Naive thymus-derived CD8-positive, alpha-beta T cell (primary cell): ENCODE results near the gene CCNT2. TPM values are rescaled to one million over a fixed set of nuclear protein-coding genes. Genes with fewer than 3 reads are reported as not detected.
A peak's percentile ranks its signal among the peaks of the same experiment; 100 is the strongest.
"Not testable (repeated sequence)": the region's sequence is repeated elsewhere in the genome, so short reads cannot be mapped to it uniquely, and the experiment has no call there.

ENCODE experiments used
- ATAC-seq, 2 donors: fragments of 150-1000 bp; cut with Tn5 transposase in 1 of 2; sonication (Bioruptor Pico), chemical (Tn5 transposase) in 1 of 2; 1 replicate in 1 of 2; 2 replicates in 1 of 2; pipeline ENCODE4 v1.10.0; 2021; ENCODE audit warnings: mild to moderate bottlenecking in 2 of 2, moderate library complexity in 2 of 2
- POLR2A ChIA-PET: fragments of 350-600 bp; sonication (Branson Sonifier 250); formaldehyde crosslinking; loops from one replicate; lab custom pipeline; 2021; ENCODE audit warnings: antibody characterized with exemption; lab: Charles Lee
- DNase-seq, 10 donors: peaks; one replicate each; pipeline versions ENCODE4 v3.0.0 to v3.0.0-alpha.2; 2020 to 2022
- H3K27ac Mint-ChIP-seq, 10 donors: one replicate each; pipeline ENCODE4 v1.8.0; 2020 to 2022; ENCODE audit warnings: mild to moderate bottlenecking in 10 of 10, mixed read lengths in 10 of 10, moderate library complexity in 4 of 10, inconsistent platforms in 1 of 10
- H3K27me3 Mint-ChIP-seq, 5 donors: one replicate each; pipeline ENCODE4 v1.8.0; 2021 to 2022; ENCODE audit warnings: mixed read lengths in 5 of 5
- H3K36me3 Mint-ChIP-seq, 3 donors: one replicate each; pipeline ENCODE4 v1.8.0; 2020 to 2022; ENCODE audit warnings: mixed read lengths in 3 of 3, mild to moderate bottlenecking in 2 of 3, inconsistent platforms in 1 of 3
- H3K4me1 Mint-ChIP-seq, 4 donors: one replicate each; pipeline ENCODE4 v1.8.0; 2021 to 2022; ENCODE audit warnings: mixed read lengths in 4 of 4
- H3K4me3 Mint-ChIP-seq, 10 donors: one replicate each; pipeline ENCODE4 v1.8.0; 2020 to 2022; ENCODE audit warnings: mild to moderate bottlenecking in 10 of 10, mixed read lengths in 10 of 10, moderate library complexity in 6 of 10, inconsistent platforms in 1 of 10
- H3K9me3 Mint-ChIP-seq, 9 donors: one replicate each; pipeline ENCODE4 v1.8.0; 2020 to 2022; ENCODE audit warnings: mixed read lengths in 9 of 9, mild to moderate bottlenecking in 3 of 9, inconsistent platforms in 1 of 9, moderate library complexity in 1 of 9
- polyA plus RNA-seq, 3 donors: library from polyadenylated mRNA; unstranded; fragments of 300-500 nt; fragmentation: Illumina TruSeq; gene quantifications; one replicate each; pipeline ENCODE4 v1.2.3, GENCODE V29; 2021
- total RNA-seq, 8 experiments: library from RNA in 2 of 8; stranded (reverse) in 2 of 8; gene quantifications; one replicate each; pipeline ENCODE4 v1.2.3 and lab custom pipeline; 2021 to 2026

CCNT2 gene
- total and polyA plus RNA-seq, 5 experiments from 2014 or later: 17.5 to 80.1 (median 21.9) TPM

GRCh38 chr2:134952608-134953007 lies 34.0 kb downstream of the CCNT2 start:
- no peaks in the 10 kb centered on the region for H3K27me3 Mint-ChIP-seq
- H3K4me1 Mint-ChIP-seq: peaks cover 10 to 26% (median 22%) of the 10 kb centered on the region in 4 donors
- no peak overlapping the region for H3K4me3 Mint-ChIP-seq
- no peaks in the 10 kb centered on the region for H3K9me3 Mint-ChIP-seq
- POLR2A ChIA-PET: no interaction called here
- no peak overlapping the region for H3K27ac Mint-ChIP-seq
- DNase-seq: no peak
- ATAC-seq: no peak
- H3K36me3 Mint-ChIP-seq: peaks cover 0 to 88% (median 13%) of the 10 kb centered on the region in 3 donors

- Mint-ChIP-seq H3K9me3 (no peaks in the 10 kb centered on the region), H3K4me3 (no peak overlapping the region), H3K27me3 (no peaks in the 10 kb centered on the region), H3K36me3 (peaks cover 0 to 86% (median 22%) of the 10 kb centered on the region in 3 donors), H3K27ac (peak overlapping the region in 2 of 10 donors; percentile 29 to 59), H3K4me1 (peaks cover 8 to 18% (median 15%) of the 10 kb centered on the region in 4 donors)
- DNase-seq: no peak
- ATAC-seq: no peak
- POLR2A ChIA-PET: no interaction called here
These were observed 35.4 kb downstream of the CCNT2 start for GRCh38 chr2:134954065-134954464.

DNA sequence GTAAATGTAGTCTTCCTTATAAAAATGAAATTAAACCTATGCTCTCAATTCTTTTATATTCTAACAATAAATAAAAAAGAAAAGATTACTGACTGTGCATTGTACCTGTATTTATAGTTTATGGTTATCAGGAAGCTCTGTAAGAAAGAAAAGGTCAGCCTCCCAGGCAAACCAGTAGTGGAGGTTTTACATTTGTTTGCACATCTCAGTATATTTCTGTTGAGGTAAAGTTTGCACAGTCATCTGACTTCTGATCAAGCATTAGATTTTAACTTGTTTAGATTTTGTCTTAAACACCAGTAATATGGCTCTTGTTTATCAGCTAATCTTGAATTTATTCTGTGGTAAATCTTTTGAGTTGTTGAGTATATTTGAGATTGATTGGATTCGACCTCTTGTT lies 37.1 kb downstream of the CCNT2 start:
- no peak for ATAC-seq
- Mint-ChIP-seq H3K27ac (no peak overlapping the region), H3K9me3 (no peaks in the 10 kb centered on the region), H3K4me1 (peaks cover 0 to 6% (median 2%) of the 10 kb centered on the region in 4 donors), H3K27me3 (no peaks in the 10 kb centered on the region), H3K4me3 (no peak overlapping the region), H3K36me3 (peaks cover 0 to 78% (median 19%) of the 10 kb centered on the region in 3 donors)
- no peak for DNase-seq
- POLR2A ChIA-PET: interaction anchor here (0.5 kb wide), 1 partner anchor 593 kb away, joined by 4 read pairs; no protein-coding TSS in a partner anchor

DNA sequence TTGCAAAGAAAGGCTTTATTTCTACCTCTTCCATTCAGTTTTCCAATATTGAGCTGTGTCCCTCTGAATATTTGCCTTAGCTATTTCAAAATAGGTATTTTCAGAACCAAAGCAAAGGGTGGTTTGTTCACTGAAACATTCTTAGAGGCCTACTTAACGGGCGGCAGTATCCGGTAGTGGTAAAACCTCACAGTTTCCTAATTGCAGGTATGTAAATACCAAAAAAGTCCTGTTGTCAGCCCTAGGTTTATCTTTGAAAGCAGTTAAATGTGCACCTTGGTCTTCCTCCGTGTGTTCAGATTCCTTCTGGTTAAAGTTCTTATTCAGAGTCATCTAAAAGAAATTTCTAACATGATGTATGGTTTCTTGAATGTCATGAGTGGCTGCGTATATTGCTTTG lies 38.9 kb downstream of the CCNT2 start:
- Mint-ChIP-seq H3K4me1 (peaks cover 0 to 5% (median 2%) of the 10 kb centered on the region in 4 donors), H3K4me3 (no peak overlapping the region), H3K27me3 (no peaks in the 10 kb centered on the region), H3K36me3 (peaks cover 0 to 61% (median 14%) of the 10 kb centered on the region in 3 donors), H3K9me3 (no peaks in the 10 kb centered on the region), H3K27ac (peak overlapping the region in 1 of 10 donors; percentile 66)
- ATAC-seq (no peak), DNase-seq (no peak)
- POLR2A ChIA-PET: no interaction called here

DNA sequence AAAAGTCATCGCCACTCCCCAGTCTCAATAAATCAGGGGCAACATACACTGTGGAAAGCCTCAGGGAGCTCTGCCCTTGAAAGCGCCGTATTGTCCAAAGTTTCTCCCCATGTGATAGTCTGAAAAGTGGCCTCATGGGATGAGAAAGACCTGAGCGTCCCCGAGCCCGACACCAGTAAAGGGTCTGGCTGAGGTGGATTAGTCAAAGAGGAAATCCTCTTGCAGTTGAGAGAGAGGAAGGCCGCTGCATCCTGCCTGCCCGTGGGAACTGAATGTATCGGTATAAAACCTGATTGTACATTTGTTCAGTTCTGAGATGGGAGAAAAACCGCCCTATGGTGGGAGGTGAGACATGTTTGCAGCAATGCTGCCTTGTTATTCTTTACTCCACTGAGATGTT lies 48.5 kb downstream of the CCNT2 start:
- H3K4me1 Mint-ChIP-seq, H3K27ac Mint-ChIP-seq, H3K4me3 Mint-ChIP-seq, ATAC-seq, DNase-seq, POLR2A ChIA-PET, H3K27me3 Mint-ChIP-seq: not testable (repeated sequence)
- Mint-ChIP-seq H3K36me3 (peaks cover 0 to 13% (median 0%) of the 10 kb centered on the region in 3 donors), H3K9me3 (peaks cover 0 to 26% (median 4%) of the 10 kb centered on the region in 9 donors)

DNA sequence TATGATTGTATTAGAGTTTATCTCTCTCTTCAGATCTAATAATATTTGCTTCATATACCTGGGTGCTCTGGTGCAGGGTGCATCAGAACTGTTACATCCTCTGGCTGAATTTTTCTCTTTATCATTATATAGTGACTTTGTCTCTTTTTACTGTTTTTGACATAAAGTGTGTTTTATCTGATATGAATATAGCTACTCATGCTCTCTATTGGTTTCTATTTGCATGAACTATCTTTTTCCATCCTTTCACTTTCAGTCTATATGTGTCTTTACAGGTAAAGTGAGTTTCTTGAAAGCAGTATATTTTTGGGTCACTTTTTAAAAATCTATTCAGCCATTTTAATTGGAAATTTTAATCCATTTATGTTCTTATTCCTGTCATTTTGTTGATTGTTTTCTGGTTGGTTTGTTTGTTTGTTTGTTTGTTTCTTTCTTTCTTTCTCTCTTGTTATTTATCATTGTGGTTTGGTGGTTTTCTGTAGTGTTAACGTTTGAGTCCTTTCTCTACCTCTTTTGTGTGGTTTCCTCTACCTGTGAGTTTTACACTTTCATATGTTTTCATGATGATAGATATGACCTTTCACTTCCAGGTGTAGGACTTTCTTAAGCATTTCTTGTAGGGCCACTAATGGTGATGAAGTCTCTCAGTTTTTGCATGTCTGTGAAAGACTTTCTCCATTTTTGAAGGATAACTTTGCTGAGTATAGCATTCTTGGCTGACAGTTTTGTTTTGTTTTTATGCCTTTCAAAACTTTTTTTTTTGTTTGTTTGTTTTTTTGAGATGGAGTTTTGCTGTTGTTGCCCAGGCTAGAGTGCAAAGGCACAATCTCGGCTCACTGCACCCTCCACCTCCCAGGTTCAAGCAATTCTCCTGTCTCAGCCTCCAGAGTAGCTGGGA lies 54.9 kb downstream of the CCNT2 start:
- POLR2A ChIA-PET: no interaction called here
- H3K9me3 Mint-ChIP-seq: peaks cover 19 to 53% (median 27%) of the 10 kb centered on the region in 9 donors
- no peak for ATAC-seq

DNA sequence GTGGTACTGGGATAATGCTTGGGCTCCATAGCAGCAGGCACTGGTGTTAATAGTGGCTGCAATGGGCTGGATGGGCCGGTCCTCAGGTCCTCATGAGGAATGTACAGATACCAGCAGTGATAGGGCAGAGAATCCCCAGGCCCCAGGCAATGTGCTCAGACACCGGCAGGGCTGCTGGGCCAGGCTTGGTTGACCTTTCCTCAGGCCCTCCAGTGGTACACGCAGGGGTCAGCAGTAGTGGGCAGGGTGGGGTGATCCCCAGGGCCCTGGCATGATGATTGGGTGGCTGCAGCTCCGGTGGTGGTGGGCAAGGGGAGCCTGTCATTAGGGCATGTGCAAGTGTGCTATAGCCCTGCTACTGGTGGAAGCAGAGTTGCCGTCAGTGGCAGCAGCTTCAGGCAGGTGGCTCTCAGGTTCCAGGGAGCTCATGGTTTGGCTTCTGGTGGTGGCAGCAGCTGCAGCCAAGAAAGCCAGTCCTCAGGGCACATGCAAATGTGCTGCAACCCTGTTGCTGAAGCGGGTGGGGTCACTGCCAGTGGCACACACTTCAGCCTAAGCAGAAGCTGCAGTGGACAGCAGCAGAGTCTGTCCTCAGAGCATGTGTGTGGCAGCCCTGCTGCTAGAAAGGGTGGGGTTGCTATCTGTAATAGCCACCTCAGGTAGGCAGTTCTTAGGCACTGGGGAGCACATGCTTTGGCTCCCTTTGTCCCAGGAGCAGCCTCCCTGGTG lies 56.8 kb downstream of the CCNT2 start:
- peaks cover 2 to 30% (median 18%) of the 10 kb centered on the region in 3 donors for H3K36me3 Mint-ChIP-seq
- DNase-seq (no peak), ATAC-seq (no peak)
- no peak overlapping the region for H3K27ac Mint-ChIP-seq
- H3K4me3 Mint-ChIP-seq: no peak overlapping the region
- POLR2A ChIA-PET: no interaction called here
- H3K4me1 Mint-ChIP-seq: no peaks in the 10 kb centered on the region
- H3K9me3 Mint-ChIP-seq: peaks cover 15 to 39% (median 27%) of the 10 kb centered on the region in 9 donors
- H3K27me3 Mint-ChIP-seq: peaks cover 0 to 9% (median 2%) of the 10 kb centered on the region in 5 donors

More for the DNA sequence above, 54.9 kb downstream of the CCNT2 start:
- no peak overlapping the region for H3K4me3 Mint-ChIP-seq
- peaks cover 0 to 4% (median 0%) of the 10 kb centered on the region in 4 donors for H3K4me1 Mint-ChIP-seq
- DNase-seq: no peak
- H3K27ac Mint-ChIP-seq: no peak overlapping the region
- peaks cover 2 to 34% (median 18%) of the 10 kb centered on the region in 3 donors for H3K36me3 Mint-ChIP-seq
- peaks cover 0 to 9% (median 2%) of the 10 kb centered on the region in 5 donors for H3K27me3 Mint-ChIP-seq

GRCh38 chr2:134976074-134976702 lies 57.6 kb downstream of the CCNT2 start:
- POLR2A ChIA-PET: no interaction called here
- H3K4me1 Mint-ChIP-seq: no peaks in the 10 kb centered on the region
- H3K27me3 Mint-ChIP-seq: peaks cover 0 to 9% (median 2%) of the 10 kb centered on the region in 5 donors

DNA sequence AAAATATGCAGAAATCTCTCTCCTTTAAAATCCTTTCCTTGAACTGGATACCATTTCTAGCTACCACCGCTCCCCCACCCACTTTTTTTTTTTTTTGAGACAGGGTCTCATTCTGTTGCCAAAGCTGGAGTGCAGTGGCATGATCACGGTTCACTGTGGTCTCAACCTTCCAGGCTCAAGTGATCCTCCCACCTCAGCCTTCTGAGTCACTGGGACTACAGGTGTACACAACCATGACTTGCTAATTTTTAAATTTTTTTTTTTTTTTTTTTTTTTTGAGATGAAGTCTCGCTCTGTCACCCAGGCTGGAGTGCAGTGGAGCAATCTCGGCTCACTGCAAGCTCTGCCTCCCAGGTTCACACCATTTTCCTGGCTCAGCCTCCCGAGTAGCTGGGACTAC lies 58.5 kb downstream of the CCNT2 start:
- H3K4me1 Mint-ChIP-seq: not testable (repeated sequence)

More at GRCh38 chr2:134976074-134976702, 57.6 kb downstream of the CCNT2 start:
- DNase-seq (no peak), ATAC-seq (no peak)
- Mint-ChIP-seq H3K27ac (no peak overlapping the region), H3K36me3 (peaks cover 2 to 25% (median 18%) of the 10 kb centered on the region in 3 donors), H3K4me3 (no peak overlapping the region), H3K9me3 (peaks cover 15 to 32% (median 24%) of the 10 kb centered on the region in 9 donors)

GRCh38 chr2:134979221-134979620 lies 60.6 kb downstream of the CCNT2 start:
- peaks cover 6 to 18% (median 15%) of the 10 kb centered on the region in 9 donors for H3K9me3 Mint-ChIP-seq
- no peak overlapping the region for H3K4me3 Mint-ChIP-seq
- POLR2A ChIA-PET: interaction anchor here (0.6 kb wide), 1 partner anchor 414 kb away, joined by 3 read pairs; no protein-coding TSS in a partner anchor
- H3K27ac Mint-ChIP-seq: no peak overlapping the region
- DNase-seq (no peak), ATAC-seq (no peak)
- H3K36me3 Mint-ChIP-seq: peaks cover 2 to 11% (median 11%) of the 10 kb centered on the region in 3 donors
- no peaks in the 10 kb centered on the region for H3K4me1 Mint-ChIP-seq
- peaks cover 0 to 6% (median 2%) of the 10 kb centered on the region in 5 donors for H3K27me3 Mint-ChIP-seq

More for the DNA sequence above, 58.5 kb downstream of the CCNT2 start:
- H3K27me3 Mint-ChIP-seq, H3K4me3 Mint-ChIP-seq, DNase-seq, ATAC-seq, POLR2A ChIA-PET, H3K27ac Mint-ChIP-seq: not testable (repeated sequence)
- Mint-ChIP-seq H3K36me3 (peaks cover 2 to 21% (median 18%) of the 10 kb centered on the region in 3 donors), H3K9me3 (peaks cover 15 to 27% (median 23%) of the 10 kb centered on the region in 9 donors)

DNA sequence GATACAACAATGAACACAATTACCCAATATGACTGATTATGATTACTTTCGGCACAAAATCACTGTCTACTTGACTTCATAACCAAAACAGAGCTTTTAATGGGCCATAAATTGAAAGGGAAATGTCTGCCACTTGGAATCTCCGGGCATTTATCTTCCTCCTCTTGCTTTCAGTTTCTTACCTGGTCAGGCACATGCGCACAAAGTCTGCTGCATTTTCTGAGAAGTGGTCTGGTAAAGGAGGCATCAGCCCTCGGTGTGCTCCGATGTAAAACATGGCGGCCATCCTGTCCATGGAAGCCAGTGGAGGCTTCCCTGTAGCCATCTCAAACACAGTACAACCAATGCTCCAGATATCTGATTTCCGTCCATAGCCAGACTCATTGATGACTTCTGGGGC lies 62.0 kb downstream of the CCNT2 start:
- POLR2A ChIA-PET: no interaction called here
- ATAC-seq: no peak
- H3K4me3 Mint-ChIP-seq: no peak overlapping the region
- no peak overlapping the region for H3K27ac Mint-ChIP-seq
- DNase-seq: no peak
- H3K4me1 Mint-ChIP-seq: no peaks in the 10 kb centered on the region
- peaks cover 0 to 4% (median 0%) of the 10 kb centered on the region in 5 donors for H3K27me3 Mint-ChIP-seq
- H3K36me3 Mint-ChIP-seq: peaks cover 2 to 5% (median 5%) of the 10 kb centered on the region in 3 donors
- peaks cover 0 to 14% (median 10%) of the 10 kb centered on the region in 9 donors for H3K9me3 Mint-ChIP-seq

- Mint-ChIP-seq H3K36me3 (peaks cover 2 to 5% (median 5%) of the 10 kb centered on the region in 3 donors), H3K9me3 (peaks cover 0 to 14% (median 7%) of the 10 kb centered on the region in 9 donors), H3K27me3 (peaks cover 0 to 4% (median 2%) of the 10 kb centered on the region in 5 donors), H3K4me1 (no peaks in the 10 kb centered on the region), H3K27ac (no peak overlapping the region), H3K4me3 (no peak overlapping the region)
- POLR2A ChIA-PET: no interaction called here
- no peak for ATAC-seq
- DNase-seq: no peak
These were observed 64.0 kb downstream of the CCNT2 start for GRCh38 chr2:134982603-134983002.
